ENCODE results near the gene TFAP2E. TPM values are rescaled to one million over a fixed set of nuclear protein-coding genes. Genes with fewer than 3 reads are reported as not detected.
A peak's percentile ranks its signal among the peaks of the same experiment; 100 is the strongest.

Gene TFAP2E
- total RNA-seq, 1 experiment from 2014 or later = 3.2 TPM

- BruUV-seq (replicated peaks) = no TSS peak
Observed at GRCh38 chr1:35554266-35555211, 18.6 kb upstream of the TFAP2E start.

GRCh38 chr1:35555212-35555584 is 17.9 kb upstream of the TFAP2E start:
- Histone ChIP-seq H3K27me3 (ENCODE audit: control insufficient read depth, insufficient read depth, low read length) (no peaks in the 10 kb centered on the region), H3K4me3 (ENCODE audit: low read depth in 2 of 2, low read length in 2 of 2) (no peak overlapping the region), H3K9me3 (ENCODE audit: control insufficient read depth, insufficient read depth, low read depth, low read length) (no peaks in the 10 kb centered on the region), H3K36me3 (ENCODE audit: control insufficient read depth, insufficient read depth, low read length) (peaks cover 8% of the 10 kb centered on the region; the same call in 1 of the 2 replicates), H3K27ac (ENCODE audit: low read length) (no peak overlapping the region), H3K4me1 (ENCODE audit: control insufficient read depth, insufficient read depth, low read length) (peaks cover 32% of the 10 kb centered on the region)
- intact Hi-C loops (cut with micrococcal nuclease; ENCODE audit: unreplicated experiment) = no loop called here
- POLR2A ChIA-PET = no interaction called here
- no TSS peak for BruUV-seq (replicated peaks)
- no peak for ATAC-seq
- no peak for DNase-seq (ENCODE audit: low read depth, low spot score)
- CTCF ChIA-PET = no interaction called here
- in situ Hi-C loops (cut with HindIII; ENCODE audit: low pct_unique_long_range_greater_than_20kb, low sequenced_read_pairs) = no loop called here
- no peak for TF ChIP-seq TCF7L2 (IDR thresholded peaks at IDR 0.05; ENCODE audit: low read depth, low read length)
- TF ChIP-seq CTCF (IDR thresholded peaks at IDR 0.05) = no peak
- no peak for TF ChIP-seq REST (IDR thresholded peaks at IDR 0.05; ENCODE audit: insufficient read depth in 1 of 2, low read depth in 2 of 2, low read length in 1 of 2)
- TF ChIP-seq POLR2AphosphoS5 (IDR thresholded peaks at IDR 0.05; ENCODE audit: low read depth, low read length) = no peak

More at GRCh38 chr1:35554266-35555211, 18.6 kb upstream of the TFAP2E start:
- in situ Hi-C loops (cut with HindIII; ENCODE audit: low pct_unique_long_range_greater_than_20kb, low sequenced_read_pairs) (no loop called here), intact Hi-C loops (cut with micrococcal nuclease; ENCODE audit: unreplicated experiment) (no loop called here)
- ATAC-seq (no peak), DNase-seq (ENCODE audit: low read depth, low spot score) (no peak)
- H3K9me3 ChIP-seq (ENCODE audit: control insufficient read depth, insufficient read depth, low read depth, low read length) = no peaks in the 10 kb centered on the region
- TF ChIP-seq TCF7L2 (IDR thresholded peaks at IDR 0.05; ENCODE audit: low read depth, low read length) (no peak), REST (IDR thresholded peaks at IDR 0.05; ENCODE audit: insufficient read depth in 1 of 2, low read depth in 2 of 2, low read length in 1 of 2) (no peak), SIN3A (IDR thresholded peaks at IDR 0.05; ENCODE audit: borderline replicate concordance, insufficient read depth, low read depth, low read length) (no peak), POLR2AphosphoS5 (IDR thresholded peaks at IDR 0.05; ENCODE audit: low read depth, low read length) (no peak), CTCF (IDR thresholded peaks at IDR 0.05) (no peak)
- H3K27ac ChIP-seq (ENCODE audit: low read length) = peak overlapping the region; percentile 12; the same call in 1 of the 2 replicates
- CTCF ChIA-PET = no interaction called here
- H3K36me3 ChIP-seq (ENCODE audit: control insufficient read depth, insufficient read depth, low read length) = peaks cover 10% of the 10 kb centered on the region; the same call in 1 of the 2 replicates
- no peak overlapping the region for H3K4me3 ChIP-seq (ENCODE audit: low read depth in 2 of 2, low read length in 2 of 2)
- no peaks in the 10 kb centered on the region for H3K27me3 ChIP-seq (ENCODE audit: control insufficient read depth, insufficient read depth, low read length)
- H3K4me1 ChIP-seq (ENCODE audit: control insufficient read depth, insufficient read depth, low read length) = peaks cover 32% of the 10 kb centered on the region
- POLR2A ChIA-PET = no interaction called here
